ENCODE data around the gene PLEKHF1. TPM values are rescaled to one million over a fixed set of nuclear protein-coding genes. Genes with fewer than 3 reads are reported as not detected.

PLEKHF1 gene
- total RNA-seq, 1 donor from 2014 or later = 0.96 TPM

DNA sequence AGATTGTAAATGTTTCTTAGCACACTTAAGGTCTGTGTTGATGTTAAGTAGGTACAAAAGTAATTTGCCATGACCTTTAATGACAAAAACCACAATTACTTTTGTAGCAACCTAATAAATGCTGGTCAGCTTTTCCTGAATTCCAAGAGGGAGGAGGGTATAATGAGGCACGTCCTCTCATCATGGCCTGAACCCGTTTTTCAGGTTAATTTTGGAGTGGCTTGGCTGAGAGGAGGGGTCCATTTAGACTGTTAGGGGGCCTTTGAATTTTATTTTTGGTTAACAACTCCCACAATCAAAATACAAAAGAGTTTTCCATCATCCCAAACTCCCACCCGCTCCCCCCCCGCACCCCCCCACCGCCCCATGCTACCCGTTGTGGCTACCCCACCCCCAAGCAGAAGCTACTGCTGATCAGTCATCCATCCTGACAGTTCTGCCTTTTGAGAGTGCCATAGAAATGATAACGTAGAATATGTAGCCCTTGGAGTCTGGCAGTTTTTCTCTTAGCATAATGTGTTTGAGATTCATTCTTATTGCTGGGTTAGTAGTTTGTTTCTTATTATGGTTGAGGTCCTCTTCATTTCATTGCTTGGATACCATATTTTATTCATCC lies 14.4 kb upstream of the PLEKHF1 start:
- Mint-ChIP-seq H3K27me3 (ENCODE audit: unreplicated experiment) (peaks cover 3% of the 10 kb centered on the region), H3K9me3 (ENCODE audit: unreplicated experiment) (no peaks in the 10 kb centered on the region), H3K36me3 (ENCODE audit: unreplicated experiment) (no peaks in the 10 kb centered on the region), H3K4me1 (ENCODE audit: low read depth, unreplicated experiment) (no peaks in the 10 kb centered on the region), H3K27ac (ENCODE audit: unreplicated experiment) (no peak overlapping the region), H3K4me3 (ENCODE audit: unreplicated experiment) (no peak overlapping the region)
- no peak for TF ChIP-seq CTCF (IDR thresholded peaks at IDR 0.05; ENCODE audit: partially characterized antibody, unreplicated experiment)
- no peak for DNase-seq

DNA sequence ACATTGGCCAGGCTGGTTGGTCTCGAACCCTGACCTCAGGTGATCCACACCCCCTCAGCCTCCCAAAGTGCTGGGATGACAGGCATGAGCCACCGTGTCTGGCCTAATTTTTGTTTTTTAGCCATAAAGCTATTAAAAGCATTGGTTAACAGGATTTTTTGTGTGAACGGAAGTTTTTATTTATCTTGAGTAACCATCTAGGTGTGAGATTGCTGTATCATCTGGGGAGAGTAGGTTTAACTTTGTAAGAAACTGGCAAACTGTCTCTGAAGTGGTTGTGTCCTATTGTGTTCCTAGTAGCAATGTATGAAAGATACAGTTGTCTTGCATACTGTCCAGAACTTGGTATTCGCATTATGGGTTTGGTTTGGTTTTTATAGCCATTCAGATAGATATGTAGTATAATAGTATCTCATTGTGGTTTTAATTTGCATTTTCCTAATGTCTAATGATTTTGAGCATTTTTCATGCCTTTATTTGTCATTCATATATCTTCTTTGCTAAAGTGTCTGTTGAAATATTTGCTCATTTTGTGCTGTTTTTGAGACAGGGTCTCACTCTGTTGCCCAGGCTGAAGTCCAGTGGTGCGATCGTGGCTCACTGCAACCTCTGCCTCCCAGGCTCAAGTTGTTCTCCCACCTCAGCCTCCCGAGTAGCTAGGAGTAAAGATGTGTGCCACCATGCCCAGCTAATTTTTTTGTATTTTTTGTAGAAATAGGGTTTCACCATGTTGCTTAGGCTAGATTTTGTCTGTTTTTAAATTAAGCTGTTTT lies 13.5 kb upstream of the PLEKHF1 start:
- Mint-ChIP-seq H3K27ac (ENCODE audit: unreplicated experiment) (no peak overlapping the region), H3K9me3 (ENCODE audit: unreplicated experiment) (no peaks in the 10 kb centered on the region), H3K4me1 (ENCODE audit: low read depth, unreplicated experiment) (no peaks in the 10 kb centered on the region), H3K27me3 (ENCODE audit: unreplicated experiment) (peaks cover 3% of the 10 kb centered on the region), H3K4me3 (ENCODE audit: unreplicated experiment) (no peak overlapping the region), H3K36me3 (ENCODE audit: unreplicated experiment) (no peaks in the 10 kb centered on the region)
- DNase-seq = no peak
- no peak for TF ChIP-seq CTCF (IDR thresholded peaks at IDR 0.05; ENCODE audit: partially characterized antibody, unreplicated experiment)

GRCh38 chr19:29653398-29653797 lies 11.9 kb upstream of the PLEKHF1 start:
- H3K27me3 Mint-ChIP-seq (ENCODE audit: unreplicated experiment) = peaks cover 4% of the 10 kb centered on the region
- DNase-seq = no peak
- no peaks in the 10 kb centered on the region for H3K9me3 Mint-ChIP-seq (ENCODE audit: unreplicated experiment)
- no peaks in the 10 kb centered on the region for H3K36me3 Mint-ChIP-seq (ENCODE audit: unreplicated experiment)
- no peak overlapping the region for H3K27ac Mint-ChIP-seq (ENCODE audit: unreplicated experiment)
- no peak for TF ChIP-seq CTCF (IDR thresholded peaks at IDR 0.05; ENCODE audit: partially characterized antibody, unreplicated experiment)
- no peaks in the 10 kb centered on the region for H3K4me1 Mint-ChIP-seq (ENCODE audit: low read depth, unreplicated experiment)
- H3K4me3 Mint-ChIP-seq (ENCODE audit: unreplicated experiment) = no peak overlapping the region

DNA sequence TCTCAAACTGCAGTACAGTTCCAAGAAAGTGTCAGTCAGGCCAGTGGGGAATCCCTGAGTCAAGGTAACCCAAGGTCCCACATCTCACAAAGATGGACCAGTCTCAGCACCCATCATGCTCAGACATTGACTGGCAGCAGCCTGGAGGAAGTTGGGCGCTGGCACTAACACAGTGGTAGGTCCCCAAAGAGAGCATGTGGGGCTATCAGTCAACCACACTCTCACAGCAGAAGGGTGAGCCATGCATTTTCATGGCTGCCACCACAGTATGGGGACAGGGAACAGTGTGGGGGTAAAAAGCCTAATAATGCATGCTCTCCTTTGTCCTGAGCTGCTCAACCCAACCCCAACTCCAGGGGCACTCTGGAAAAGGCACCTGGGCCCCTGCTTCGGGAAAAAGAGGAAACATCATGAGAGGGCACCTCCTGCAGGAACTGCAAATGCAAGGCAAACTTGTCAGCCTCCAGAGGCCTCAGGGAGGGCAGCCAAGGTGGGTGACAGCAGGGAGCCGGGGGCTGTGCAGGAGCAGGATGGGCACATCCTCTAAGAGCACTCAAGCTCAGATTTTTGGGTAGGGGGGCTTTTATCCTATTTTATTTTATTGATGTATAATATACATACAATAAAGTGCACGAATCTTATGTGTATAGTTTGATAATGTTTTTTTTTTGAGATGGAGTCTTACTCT lies 9.5 kb upstream of the PLEKHF1 start:
- Mint-ChIP-seq H3K36me3 (ENCODE audit: unreplicated experiment) (no peaks in the 10 kb centered on the region), H3K27me3 (ENCODE audit: unreplicated experiment) (peaks cover 4% of the 10 kb centered on the region), H3K4me1 (ENCODE audit: low read depth, unreplicated experiment) (no peaks in the 10 kb centered on the region), H3K4me3 (ENCODE audit: unreplicated experiment) (no peak overlapping the region), H3K27ac (ENCODE audit: unreplicated experiment) (no peak overlapping the region), H3K9me3 (ENCODE audit: unreplicated experiment) (no peaks in the 10 kb centered on the region)
- TF ChIP-seq CTCF (IDR thresholded peaks at IDR 0.05; ENCODE audit: partially characterized antibody, unreplicated experiment) = no peak
- no peak for DNase-seq
